Breast epithelium (tissue), 4 donors: ENCODE data around the gene ERF. TPM values are rescaled to one million over a fixed set of nuclear protein-coding genes. Genes with fewer than 3 reads are reported as not detected.

Experiments
- DNase-seq, 2 donors: peaks; one replicate each; pipeline ENCODE4 v3.0.0-alpha.2; 2019; ENCODE audit warnings: low spot score in 2 of 2
- H3K27ac ChIP-seq, 2 donors: fragments of 200-600 bp; sonication (generic) in 1 of 2; one replicate each; pipeline ENCODE4 v1.5.1; 2016 to 2019; ENCODE audit warnings: mild to moderate bottlenecking in 1 of 2
- H3K27me3 ChIP-seq, 2 donors: fragments of 200-600 bp; sonication (generic) in 1 of 2; one replicate each; pipeline versions ENCODE4 v1.5.1 to v1.6.0; 2017 to 2019; ENCODE audit warnings: control low read depth in 1 of 2, mild to moderate bottlenecking in 1 of 2
- H3K36me3 ChIP-seq: fragments of 200-600 bp; one replicate; pipeline ENCODE4 v1.5.1; 2019
- H3K4me1 ChIP-seq, 2 donors: fragments of 200-600 bp; sonication (generic); one replicate each; pipeline ENCODE4 v1.5.1; 2016 to 2019; ENCODE audit warnings: control low read depth in 1 of 2
- H3K4me3 ChIP-seq, 3 donors: fragments of 200-600 bp; sonication (generic); 1 replicate in 2 of 3; 2 replicates in 1 of 3; pipeline ENCODE4 v1.5.1; 2016 to 2019; ENCODE audit warnings: mild to moderate bottlenecking in 3 of 3, moderate library complexity in 2 of 3
- H3K9me3 ChIP-seq, 2 donors: fragments of 200-600 bp; sonication (generic) in 1 of 2; one replicate each; pipeline ENCODE4 v1.5.1; 2016 to 2019; ENCODE audit warnings: control low read depth in 1 of 2
- CTCF ChIP-seq, 3 donors: fragments of 450-650 bp; IDR thresholded peaks; one replicate each; pipeline ENCODE4 v1.5.1; 2016 to 2017; ENCODE audit warnings: antibody characterized with exemption in 3 of 3, mild to moderate bottlenecking in 3 of 3, moderate library complexity in 3 of 3
- POLR2A ChIP-seq: fragments of 450-650 bp; IDR thresholded peaks from one replicate; pipeline ENCODE4 v1.6.1; 2016; ENCODE audit warnings: antibody characterized with exemption, mild to moderate bottlenecking, moderate library complexity
- POLR2AphosphoS5 ChIP-seq, 3 donors: sonication (generic); formaldehyde crosslinking; IDR thresholded peaks; one replicate each; pipeline ENCODE4 v1.6.1; 2017; ENCODE audit warnings: antibody characterized with exemption in 3 of 3
- intact Hi-C: fragments of 100-400 bp; cut with DNase I; formaldehyde crosslinking; loops from one replicate; pipeline ENCODE4 v1.15.1; 2023; ENCODE audit warnings: low total_unique reads
- total RNA-seq, 3 donors: library from RNA; depleted of rRNA; stranded (reverse); fragments of >200 nt; gene quantifications; one replicate each; pipeline ENCODE4 v1.1.0, GENCODE V29; 2016

Gene ERF
- total RNA-seq, 3 donors from 2014 or later, result 11.4 to 38.6 (median 24.3) TPM

DNA sequence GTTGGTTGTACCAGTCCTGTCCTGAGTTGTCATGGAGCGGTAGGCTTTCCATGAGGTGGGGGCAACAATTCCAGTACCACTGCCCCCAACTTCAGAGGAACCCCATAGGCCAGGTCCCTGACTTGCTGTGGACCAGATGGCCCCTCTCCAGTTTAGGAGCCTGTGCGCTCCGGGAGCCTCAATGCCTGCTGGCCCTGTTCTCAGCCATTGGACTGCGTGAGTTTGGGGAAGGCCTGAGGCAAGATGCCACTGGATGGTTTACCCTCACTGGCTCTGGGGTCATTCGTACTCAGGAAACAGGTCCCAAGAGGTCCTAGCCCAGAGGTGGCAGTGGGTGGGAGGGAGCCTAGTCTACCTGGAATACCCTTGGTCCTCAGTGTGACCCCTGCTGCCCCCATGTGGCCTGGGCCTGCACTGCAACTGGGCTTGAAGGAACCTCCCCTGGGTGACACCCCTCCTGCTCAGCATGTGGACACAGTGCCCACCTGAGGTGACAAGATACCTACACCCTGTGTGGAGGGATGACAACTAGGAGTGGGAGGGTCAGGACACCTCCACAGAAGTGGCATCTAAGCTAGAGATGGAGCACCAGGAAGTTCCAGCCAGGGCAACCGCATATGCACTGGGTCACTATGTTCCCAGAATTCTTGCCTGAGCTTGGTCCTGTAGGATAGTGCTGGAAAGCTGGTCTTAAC is 41.0 kb upstream of the ERF start:
- peak; percentile 84 to 87 for DNase-seq
- Histone ChIP-seq H3K9me3 (no peaks in the 10 kb centered on the region), H3K27ac (peak overlapping the region; percentile 19 to 48), H3K4me1 (no peaks in the 10 kb centered on the region), H3K4me3 (no peak overlapping the region), H3K36me3 (no peaks in the 10 kb centered on the region), H3K27me3 (no peaks in the 10 kb centered on the region)
- intact Hi-C loops, result no loop called here
- peak; percentile 88 to 95 (median 88) for TF ChIP-seq CTCF (IDR thresholded peaks at IDR 0.05)
- TF ChIP-seq POLR2AphosphoS5 (IDR thresholded peaks at IDR 0.05), result peak; percentile 27 to 33 (median 27)
- no peak for TF ChIP-seq POLR2A

- H3K9me3 ChIP-seq, result no peaks in the 10 kb centered on the region
- no peak overlapping the region for H3K4me3 ChIP-seq
- intact Hi-C loops, result no loop called here
- H3K36me3 ChIP-seq, result no peaks in the 10 kb centered on the region
- H3K27ac ChIP-seq, result peak overlapping the region in 1 of 2 donors; percentile 48
- TF ChIP-seq POLR2A (no peak), POLR2AphosphoS5 (IDR thresholded peaks at IDR 0.05) (no peak), CTCF (IDR thresholded peaks at IDR 0.05) (no peak)
- no peaks in the 10 kb centered on the region for H3K27me3 ChIP-seq
- H3K4me1 ChIP-seq, result no peaks in the 10 kb centered on the region
- no peak for DNase-seq
Observed at GRCh38 chr19:42295342-42295741, 40.4 kb upstream of the ERF start.

DNA sequence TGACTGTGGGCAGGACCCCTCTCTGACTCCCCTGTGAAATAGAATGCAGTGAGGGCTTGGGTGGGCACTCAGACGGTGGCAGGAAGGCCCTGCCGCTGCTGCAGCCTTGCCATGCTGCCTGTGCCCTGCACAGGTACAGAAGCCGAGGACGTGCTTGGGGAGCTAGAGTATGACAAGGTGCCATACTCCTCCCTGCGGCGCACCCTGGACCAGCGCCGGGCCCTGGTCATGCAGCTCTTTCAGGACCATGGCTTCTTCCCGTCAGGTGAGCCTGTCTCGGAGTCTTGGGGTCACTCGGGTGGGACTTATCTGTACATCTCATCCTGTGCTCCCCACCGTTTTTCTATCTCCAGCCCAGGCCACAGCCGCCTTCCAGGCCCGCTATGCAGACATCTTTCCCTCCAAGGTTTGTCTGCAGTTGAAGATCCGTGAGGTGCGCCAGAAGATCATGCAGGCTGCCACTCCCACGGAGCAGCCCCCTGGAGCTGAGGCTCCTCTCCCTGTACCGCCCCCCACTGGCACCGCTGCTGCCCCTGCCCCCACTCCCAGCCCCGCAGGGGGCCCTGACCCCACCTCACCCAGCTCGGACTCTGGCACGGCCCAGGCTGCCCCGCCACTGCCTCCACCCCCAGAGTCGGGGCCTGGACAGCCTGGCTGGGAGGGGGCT is 39.7 kb upstream of the ERF start:
- H3K9me3 ChIP-seq, result no peaks in the 10 kb centered on the region
- no peaks in the 10 kb centered on the region for H3K27me3 ChIP-seq
- H3K36me3 ChIP-seq, result no peaks in the 10 kb centered on the region
- no peak for DNase-seq
- H3K27ac ChIP-seq, result no peak overlapping the region
- no peak for TF ChIP-seq POLR2AphosphoS5 (IDR thresholded peaks at IDR 0.05)
- TF ChIP-seq POLR2A, result no peak
- no peak for TF ChIP-seq CTCF (IDR thresholded peaks at IDR 0.05)
- H3K4me3 ChIP-seq, result no peak overlapping the region
- H3K4me1 ChIP-seq, result no peaks in the 10 kb centered on the region
- intact Hi-C loops, result no loop called here

- no peak for DNase-seq
- intact Hi-C loops, result no loop called here
- TF ChIP-seq CTCF (IDR thresholded peaks at IDR 0.05), result no peak
- TF ChIP-seq POLR2AphosphoS5 (IDR thresholded peaks at IDR 0.05), result no peak
- TF ChIP-seq POLR2A, result no peak
- no peaks in the 10 kb centered on the region for H3K4me1 ChIP-seq
- H3K9me3 ChIP-seq, result no peaks in the 10 kb centered on the region
- H3K27ac ChIP-seq, result no peak overlapping the region
- no peaks in the 10 kb centered on the region for H3K36me3 ChIP-seq
- H3K27me3 ChIP-seq, result no peaks in the 10 kb centered on the region
- H3K4me3 ChIP-seq, result no peak overlapping the region
Observed at GRCh38 chr19:42293948-42294347, 39.0 kb upstream of the ERF start.

GRCh38 chr19:42293540-42293939 is 38.6 kb upstream of the ERF start:
- no peaks in the 10 kb centered on the region for H3K4me1 ChIP-seq
- H3K27ac ChIP-seq, result no peak overlapping the region
- H3K4me3 ChIP-seq, result no peak overlapping the region
- no peak for TF ChIP-seq POLR2A
- no peak for TF ChIP-seq POLR2AphosphoS5 (IDR thresholded peaks at IDR 0.05)
- TF ChIP-seq CTCF (IDR thresholded peaks at IDR 0.05), result no peak
- no peaks in the 10 kb centered on the region for H3K9me3 ChIP-seq
- intact Hi-C loops, result no loop called here
- no peaks in the 10 kb centered on the region for H3K36me3 ChIP-seq
- DNase-seq, result no peak
- H3K27me3 ChIP-seq, result no peaks in the 10 kb centered on the region
